BJ (cell line): ENCODE data around the gene HECTD2. TPM values are rescaled to one million over a fixed set of nuclear protein-coding genes. Genes with fewer than 3 reads are reported as not detected.

Experiments used
- CTCF ChIA-PET: fragments of 350-600 bp; formaldehyde crosslinking; extraction: SDS; loops from one replicate; lab custom pipeline; 2021; ENCODE audit warnings: antibody characterized with exemption, inconsistent platforms; lab: Yijun Ruan, JAX
- POLR2A ChIA-PET: fragments of 300-600 bp; sonication (Branson Sonifier 250); formaldehyde crosslinking; extraction: SDS; loops from one replicate; lab custom pipeline; 2021; ENCODE audit warnings: antibody characterized with exemption; lab: Charles Lee
- DNase-seq: peaks from one replicate; pipeline ENCODE4 v3.0.0-alpha.2; 2011; ENCODE audit warnings: low read depth
- H3K27me3 ChIP-seq: 2 replicates; pipeline ENCODE4 v1.6.0; 2011; ENCODE audit warnings: low read length; ENCODE audit not compliant: control insufficient read depth, insufficient read depth
- H3K36me3 ChIP-seq: 2 replicates; pipeline ENCODE4 v1.5.1; 2011; ENCODE audit warnings: low read length; ENCODE audit not compliant: control insufficient read depth, insufficient read depth
- H3K4me3 ChIP-seq: 2 replicates; pipeline ENCODE4 v1.5.1; 2011; ENCODE audit warnings: low read depth, mild to moderate bottlenecking, control low read depth, low read length
- polyA plus RNA-seq: library from polyadenylated mRNA; depleted of rRNA; stranded (reverse); fragments of >200 nt; gene quantifications from 2 replicates; pipeline ENCODE4 v1.2.3, GENCODE V29; 2011
- TF ChIP-seq, protein P1 (sequence below): IDR thresholded peaks from 2 replicates; pipeline ENCODE4 v1.5.1; 2011; ENCODE audit warnings: low read depth, mild to moderate bottlenecking, control low read depth, inconsistent platforms, low read length, moderate library complexity; ENCODE audit not compliant: insufficient read depth

The HECTD2 gene
- polyA plus RNA-seq, 1 experiment, result 3.6 TPM

- no peaks in the 10 kb centered on the region for H3K27me3 ChIP-seq
- TF ChIP-seq, protein P1, sequence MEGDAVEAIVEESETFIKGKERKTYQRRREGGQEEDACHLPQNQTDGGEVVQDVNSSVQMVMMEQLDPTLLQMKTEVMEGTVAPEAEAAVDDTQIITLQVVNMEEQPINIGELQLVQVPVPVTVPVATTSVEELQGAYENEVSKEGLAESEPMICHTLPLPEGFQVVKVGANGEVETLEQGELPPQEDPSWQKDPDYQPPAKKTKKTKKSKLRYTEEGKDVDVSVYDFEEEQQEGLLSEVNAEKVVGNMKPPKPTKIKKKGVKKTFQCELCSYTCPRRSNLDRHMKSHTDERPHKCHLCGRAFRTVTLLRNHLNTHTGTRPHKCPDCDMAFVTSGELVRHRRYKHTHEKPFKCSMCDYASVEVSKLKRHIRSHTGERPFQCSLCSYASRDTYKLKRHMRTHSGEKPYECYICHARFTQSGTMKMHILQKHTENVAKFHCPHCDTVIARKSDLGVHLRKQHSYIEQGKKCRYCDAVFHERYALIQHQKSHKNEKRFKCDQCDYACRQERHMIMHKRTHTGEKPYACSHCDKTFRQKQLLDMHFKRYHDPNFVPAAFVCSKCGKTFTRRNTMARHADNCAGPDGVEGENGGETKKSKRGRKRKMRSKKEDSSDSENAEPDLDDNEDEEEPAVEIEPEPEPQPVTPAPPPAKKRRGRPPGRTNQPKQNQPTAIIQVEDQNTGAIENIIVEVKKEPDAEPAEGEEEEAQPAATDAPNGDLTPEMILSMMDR, result no peak
- H3K4me3 ChIP-seq, result no peak overlapping the region
- no peak for DNase-seq
- H3K36me3 ChIP-seq, result no peaks in the 10 kb centered on the region
- ChIA-PET CTCF (interaction anchor here (1.1 to 1.4 kb wide), 3 partner anchors 120 to 132 kb away, joined by 3 to 6 read pairs (median 4); partner anchors contain the start of gene PPP1R3C), POLR2A (no interaction called here)
Measured at GRCh38 chr10:91512458-91512857, 102.3 kb downstream of the HECTD2 start.

- Histone ChIP-seq H3K4me3 (no peak overlapping the region), H3K27me3 (no peaks in the 10 kb centered on the region), H3K36me3 (no peaks in the 10 kb centered on the region)
- ChIA-PET POLR2A (interaction anchor here (0.8 kb wide), 1 partner anchor 410 kb away, joined by 4 read pairs; the partner anchor contains the start of gene BTAF1), CTCF (interaction anchor here (1.1 to 1.4 kb wide), 4 partner anchors 9 to 121 kb away, joined by 3 to 6 read pairs (median 4); partner anchors contain the start of gene PPP1R3C)
- TF ChIP-seq, protein P1, result no peak
- no peak for DNase-seq
Measured at GRCh38 chr10:91513598-91514424, 103.7 kb downstream of the HECTD2 start.

DNA sequence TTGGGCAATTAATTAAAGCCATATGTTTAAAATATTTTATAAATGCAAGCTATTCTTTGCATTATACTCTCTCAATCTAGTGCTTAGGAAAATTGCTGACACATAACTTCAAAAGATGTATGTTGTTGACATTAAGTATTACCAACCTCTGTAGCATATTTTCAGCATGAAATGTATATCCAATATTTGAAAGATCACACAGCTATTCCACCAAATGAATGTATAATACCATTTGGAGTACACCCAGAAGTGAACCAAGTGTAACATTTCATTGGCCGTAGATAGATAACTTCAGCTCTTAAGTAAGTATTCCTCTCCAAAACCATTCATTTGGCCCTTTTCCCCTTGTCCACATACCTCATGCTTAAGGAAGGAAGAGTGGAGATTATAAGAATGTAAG is 104.6 kb downstream of the HECTD2 start:
- Histone ChIP-seq H3K27me3 (no peaks in the 10 kb centered on the region), H3K36me3 (no peaks in the 10 kb centered on the region), H3K4me3 (no peak overlapping the region)
- POLR2A ChIA-PET, result no interaction called here
- DNase-seq, result no peak
- CTCF ChIA-PET, result interaction anchor here (1.1 to 1.6 kb wide), 3 partner anchors 8 to 37 kb away, joined by 3 to 5 read pairs (median 5); no protein-coding TSS in a partner anchor
- TF ChIP-seq, protein P1, result no peak

- DNase-seq, result no peak
- ChIA-PET POLR2A (no interaction called here), CTCF (interaction anchor here (1.3 to 1.4 kb wide), 2 partner anchors 11 to 20 kb away, joined by 3 read pairs; no protein-coding TSS in a partner anchor)
- Histone ChIP-seq H3K4me3 (no peak overlapping the region), H3K36me3 (no peaks in the 10 kb centered on the region), H3K27me3 (no peaks in the 10 kb centered on the region)
- TF ChIP-seq, protein P1, result no peak
Measured at GRCh38 chr10:91517394-91517793, 107.2 kb downstream of the HECTD2 start.

- TF ChIP-seq, protein P1, result no peak
- no peaks in the 10 kb centered on the region for H3K27me3 ChIP-seq
- no peak for DNase-seq
- CTCF ChIA-PET, result no interaction called here
- POLR2A ChIA-PET, result no interaction called here
- H3K4me3 ChIP-seq, result no peak overlapping the region
- H3K36me3 ChIP-seq, result no peaks in the 10 kb centered on the region
Measured at GRCh38 chr10:91519899-91520514, 109.9 kb downstream of the HECTD2 start.
